Measurements from ENCODE around the gene PTPN3.

The PTPN3 gene

DNA sequence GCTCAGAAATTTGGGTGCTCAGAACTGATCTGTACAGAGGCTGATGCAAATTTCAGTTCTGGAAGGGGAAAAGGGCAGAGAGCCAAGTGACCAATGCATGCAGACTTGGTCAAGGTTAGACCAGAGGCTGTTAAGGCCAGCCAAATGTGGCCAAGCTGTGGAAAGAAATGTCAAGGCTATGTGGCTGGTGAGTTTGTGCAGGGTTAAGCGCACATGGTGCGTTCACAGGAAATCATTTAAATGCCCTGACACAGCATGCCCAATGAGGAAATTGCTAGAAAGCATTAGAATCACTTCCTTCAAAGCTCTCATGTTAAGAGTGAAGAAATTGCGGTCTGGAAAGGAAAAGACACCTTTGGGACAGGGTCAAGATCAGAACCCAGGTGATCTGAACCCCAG is 58.0 kb downstream of the PTPN3 start:
- TF ChIP-seq CTCF (IDR thresholded peaks at IDR 0.05; ENCODE audit: unreplicated experiment in 3 of 3): no peak
- H3K4me1 Mint-ChIP-seq: peaks cover 7% of the 10 kb centered on the region
- no peak overlapping the region for H3K27ac Mint-ChIP-seq
- no peaks in the 10 kb centered on the region for H3K9me3 Mint-ChIP-seq
- no peaks in the 10 kb centered on the region for H3K27me3 Mint-ChIP-seq (ENCODE audit: low read depth)
- no peak overlapping the region for H3K4me3 Mint-ChIP-seq
- H3K36me3 Mint-ChIP-seq (ENCODE audit: low read depth): peaks cover under 1% of the 10 kb centered on the region

DNA sequence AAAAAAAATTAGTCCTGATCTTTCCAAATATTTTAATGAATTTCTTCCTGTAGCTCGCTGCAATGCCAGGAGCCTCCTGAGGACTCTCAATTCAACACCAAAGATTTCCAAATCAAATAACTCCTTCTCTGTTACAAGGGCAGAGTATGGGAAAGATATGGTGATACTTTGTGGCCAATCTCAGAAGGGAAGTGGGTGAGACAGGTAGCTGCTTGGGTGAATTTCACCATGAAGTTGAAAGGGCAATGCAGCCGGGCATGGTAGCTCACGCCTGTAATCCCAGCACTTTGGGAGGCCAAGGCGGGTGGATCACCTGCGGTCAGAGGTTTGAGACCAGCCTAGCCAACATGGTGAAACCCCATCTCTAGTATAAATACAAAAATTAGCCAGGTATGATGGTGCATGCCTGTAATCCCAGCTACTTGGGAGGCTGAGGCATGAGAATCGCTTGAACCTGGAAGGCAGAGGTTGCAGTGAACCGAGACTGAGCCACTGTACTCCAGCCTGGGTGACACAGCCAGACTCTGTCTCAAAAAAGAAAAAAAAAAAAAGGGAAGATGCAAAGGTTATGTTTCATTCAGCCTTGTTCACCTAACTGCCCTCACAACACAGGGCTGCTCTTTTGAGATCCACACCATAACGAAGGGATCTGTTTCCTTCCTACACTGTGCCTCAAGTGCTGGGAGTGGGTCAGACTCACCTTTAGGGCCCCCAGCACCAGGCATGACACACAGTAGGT is 58.6 kb downstream of the PTPN3 start:
- peaks cover 6% of the 10 kb centered on the region for H3K36me3 Mint-ChIP-seq (ENCODE audit: low read depth)
- peaks cover 7% of the 10 kb centered on the region for H3K4me1 Mint-ChIP-seq
- H3K4me3 Mint-ChIP-seq: no peak overlapping the region
- TF ChIP-seq CTCF (IDR thresholded peaks at IDR 0.05; ENCODE audit: unreplicated experiment in 3 of 3): no peak
- no peaks in the 10 kb centered on the region for H3K27me3 Mint-ChIP-seq (ENCODE audit: low read depth)
- H3K9me3 Mint-ChIP-seq: no peaks in the 10 kb centered on the region
- no peak overlapping the region for H3K27ac Mint-ChIP-seq

GRCh38 chr9:109437286-109437685 is 60.8 kb downstream of the PTPN3 start:
- peak overlapping the region in 1 of 3 experiments; percentile 19 for H3K27ac Mint-ChIP-seq
- H3K4me3 Mint-ChIP-seq: no peak overlapping the region
- peaks cover 7% of the 10 kb centered on the region for H3K4me1 Mint-ChIP-seq
- TF ChIP-seq CTCF (IDR thresholded peaks at IDR 0.05; ENCODE audit: unreplicated experiment in 3 of 3): no peak
- no peaks in the 10 kb centered on the region for H3K9me3 Mint-ChIP-seq
- no peaks in the 10 kb centered on the region for H3K27me3 Mint-ChIP-seq (ENCODE audit: low read depth)
- H3K36me3 Mint-ChIP-seq (ENCODE audit: low read depth): peaks cover 12% of the 10 kb centered on the region

- Mint-ChIP-seq H3K27ac (no peak overlapping the region), H3K9me3 (no peaks in the 10 kb centered on the region), H3K36me3 (ENCODE audit: low read depth) (peaks cover 19% of the 10 kb centered on the region), H3K4me3 (no peak overlapping the region), H3K4me1 (peaks cover 7% of the 10 kb centered on the region), H3K27me3 (ENCODE audit: low read depth) (no peaks in the 10 kb centered on the region)
- no peak for TF ChIP-seq CTCF (IDR thresholded peaks at IDR 0.05; ENCODE audit: unreplicated experiment in 3 of 3)
Observed at GRCh38 chr9:109436071-109436470, 62.0 kb downstream of the PTPN3 start.

GRCh38 chr9:109433476-109433875 is 64.6 kb downstream of the PTPN3 start:
- peaks cover 7% of the 10 kb centered on the region for H3K4me1 Mint-ChIP-seq
- no peak overlapping the region for H3K4me3 Mint-ChIP-seq
- TF ChIP-seq CTCF (IDR thresholded peaks at IDR 0.05; ENCODE audit: unreplicated experiment in 3 of 3): no peak
- H3K27me3 Mint-ChIP-seq (ENCODE audit: low read depth): no peaks in the 10 kb centered on the region
- H3K27ac Mint-ChIP-seq: no peak overlapping the region
- H3K36me3 Mint-ChIP-seq (ENCODE audit: low read depth): peaks cover 24% of the 10 kb centered on the region
- no peaks in the 10 kb centered on the region for H3K9me3 Mint-ChIP-seq

DNA sequence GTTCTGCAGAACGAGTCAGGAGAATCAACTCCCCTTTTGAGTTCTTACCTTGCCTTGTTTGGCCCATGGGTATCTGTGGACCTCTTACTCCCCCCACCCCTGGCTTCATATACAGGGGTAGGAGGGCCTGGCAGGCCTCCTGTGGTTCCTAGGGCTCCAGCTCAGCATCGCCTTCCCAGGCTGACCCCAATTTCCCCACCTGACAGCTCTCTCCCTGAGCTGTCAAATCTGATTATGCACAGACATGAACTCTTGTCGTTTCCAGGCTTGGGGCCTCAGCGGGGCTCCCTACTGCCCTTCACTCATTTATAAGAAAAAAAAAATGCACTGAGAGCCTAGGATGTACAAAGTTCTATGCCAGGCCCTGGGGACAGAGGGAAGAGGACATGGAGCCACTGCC is 67.9 kb downstream of the PTPN3 start:
- no peak for TF ChIP-seq CTCF (IDR thresholded peaks at IDR 0.05; ENCODE audit: unreplicated experiment in 3 of 3)
- Mint-ChIP-seq H3K36me3 (ENCODE audit: low read depth) (peaks cover 24% of the 10 kb centered on the region), H3K4me1 (no peaks in the 10 kb centered on the region), H3K9me3 (no peaks in the 10 kb centered on the region), H3K27ac (peak overlapping the region in 1 of 3 experiments; percentile 15), H3K27me3 (ENCODE audit: low read depth) (no peaks in the 10 kb centered on the region), H3K4me3 (no peak overlapping the region)
